ENCODE measurements around the gene L3MBTL4. TPM values are rescaled to one million over a fixed set of nuclear protein-coding genes. Genes with fewer than 3 reads are reported as not detected.

Gene L3MBTL4
- total RNA-seq, 2 experiments from 2014 or later, result 0.19 to 0.47 TPM

GRCh38 chr18:6057604-6058003 is 357.1 kb downstream of the L3MBTL4 start:
- no peak overlapping the region for H3K27ac Mint-ChIP-seq
- Histone ChIP-seq H3K9me3 (ENCODE audit: control insufficient read depth in 1 of 2, insufficient read depth in 1 of 2, low read length in 2 of 2) (peaks cover 0 to 6% of the 10 kb centered on the region in 2 experiments), H3K4me1 (ENCODE audit: insufficient read depth, low read length) (peaks cover 4% of the 10 kb centered on the region), H3K36me3 (ENCODE audit: insufficient read depth, low read length) (no peaks in the 10 kb centered on the region), H3K27ac (ENCODE audit: low read depth in 1 of 2, low read length in 2 of 2) (no peak overlapping the region), H3K27me3 (ENCODE audit: control insufficient read depth in 1 of 2, insufficient read depth in 2 of 2, low read length in 2 of 2) (no peaks in the 10 kb centered on the region), H3K4me3 (ENCODE audit: low read length) (no peak overlapping the region)
- DNase-seq (no peak), ATAC-seq (ENCODE audit: poor library complexity) (no peak)
- no peaks in the 10 kb centered on the region for H3K9me3 Mint-ChIP-seq
- no peaks in the 10 kb centered on the region for H3K27me3 Mint-ChIP-seq
- intact Hi-C loops (cut with DNase I, micrococcal nuclease), result no loop called here
- H3K4me3 Mint-ChIP-seq, result no peak overlapping the region
- ChIA-PET POLR2A (no interaction called here), CTCF (no interaction called here)
- peaks cover 4% of the 10 kb centered on the region for H3K4me1 Mint-ChIP-seq (ENCODE audit: low read depth)
- H3K36me3 Mint-ChIP-seq (ENCODE audit: low read depth), result no peaks in the 10 kb centered on the region
- TF ChIP-seq CTCF (IDR thresholded peaks at IDR 0.05), result no peak

GRCh38 chr18:6056171-6056910 is 358.4 kb downstream of the L3MBTL4 start:
- ChIA-PET POLR2A (no interaction called here), CTCF (interaction anchor here (0.5 kb wide), 1 partner anchor 62 kb away, joined by 3 read pairs; no protein-coding TSS in a partner anchor)
- Histone ChIP-seq H3K36me3 (ENCODE audit: insufficient read depth, low read length) (no peaks in the 10 kb centered on the region), H3K4me3 (ENCODE audit: low read length) (no peak overlapping the region), H3K27me3 (ENCODE audit: control insufficient read depth in 1 of 2, insufficient read depth in 2 of 2, low read length in 2 of 2) (no peaks in the 10 kb centered on the region), H3K4me1 (ENCODE audit: insufficient read depth, low read length) (peaks cover 4% of the 10 kb centered on the region), H3K27ac (ENCODE audit: low read depth in 1 of 2, low read length in 2 of 2) (no peak overlapping the region), H3K9me3 (ENCODE audit: control insufficient read depth in 1 of 2, insufficient read depth in 1 of 2, low read length in 2 of 2) (peaks cover 0 to 7% of the 10 kb centered on the region in 2 experiments)
- Mint-ChIP-seq H3K9me3 (no peaks in the 10 kb centered on the region), H3K27me3 (no peaks in the 10 kb centered on the region), H3K27ac (no peak overlapping the region), H3K36me3 (ENCODE audit: low read depth) (no peaks in the 10 kb centered on the region), H3K4me3 (no peak overlapping the region), H3K4me1 (ENCODE audit: low read depth) (peaks cover 4% of the 10 kb centered on the region)
- intact Hi-C loops (cut with DNase I, micrococcal nuclease), result no loop called here
- DNase-seq (no peak), ATAC-seq (ENCODE audit: poor library complexity) (no peak)
- no peak for TF ChIP-seq CTCF (IDR thresholded peaks at IDR 0.05)

- CTCF ChIA-PET, result no interaction called here
- peaks cover 4% of the 10 kb centered on the region for H3K4me1 Mint-ChIP-seq (ENCODE audit: low read depth)
- H3K4me1 ChIP-seq (ENCODE audit: insufficient read depth, low read length), result peaks cover 4% of the 10 kb centered on the region
- H3K27ac Mint-ChIP-seq, result no peak overlapping the region
- no peak overlapping the region for H3K4me3 ChIP-seq (ENCODE audit: low read length)
- no peaks in the 10 kb centered on the region for H3K9me3 Mint-ChIP-seq
- no peaks in the 10 kb centered on the region for H3K27me3 ChIP-seq (ENCODE audit: control insufficient read depth in 1 of 2, insufficient read depth in 2 of 2, low read length in 2 of 2)
- H3K9me3 ChIP-seq (ENCODE audit: control insufficient read depth in 1 of 2, insufficient read depth in 1 of 2, low read length in 2 of 2), result peaks cover 0 to 14% of the 10 kb centered on the region in 2 experiments
- H3K36me3 ChIP-seq (ENCODE audit: insufficient read depth, low read length), result no peaks in the 10 kb centered on the region
- TF ChIP-seq CTCF (IDR thresholded peaks at IDR 0.05), result no peak
- DNase-seq, result no peak
- no peak for ATAC-seq (ENCODE audit: poor library complexity)
- intact Hi-C loops (cut with DNase I, micrococcal nuclease), result no loop called here
- H3K27ac ChIP-seq (ENCODE audit: low read depth in 1 of 2, low read length in 2 of 2), result no peak overlapping the region
- POLR2A ChIA-PET, result no interaction called here
- no peak overlapping the region for H3K4me3 Mint-ChIP-seq
- no peaks in the 10 kb centered on the region for H3K36me3 Mint-ChIP-seq (ENCODE audit: low read depth)
- H3K27me3 Mint-ChIP-seq, result no peaks in the 10 kb centered on the region
Observed at GRCh38 chr18:6055711-6056110, 359.0 kb downstream of the L3MBTL4 start.
